ENCODE results near the gene COG3. TPM values are rescaled to one million over a fixed set of nuclear protein-coding genes. Genes with fewer than 3 reads are reported as not detected.

The COG3 gene
- total RNA-seq, 4 donors from 2014 or later = 10.4 to 20.3 (median 17.8) TPM

DNA sequence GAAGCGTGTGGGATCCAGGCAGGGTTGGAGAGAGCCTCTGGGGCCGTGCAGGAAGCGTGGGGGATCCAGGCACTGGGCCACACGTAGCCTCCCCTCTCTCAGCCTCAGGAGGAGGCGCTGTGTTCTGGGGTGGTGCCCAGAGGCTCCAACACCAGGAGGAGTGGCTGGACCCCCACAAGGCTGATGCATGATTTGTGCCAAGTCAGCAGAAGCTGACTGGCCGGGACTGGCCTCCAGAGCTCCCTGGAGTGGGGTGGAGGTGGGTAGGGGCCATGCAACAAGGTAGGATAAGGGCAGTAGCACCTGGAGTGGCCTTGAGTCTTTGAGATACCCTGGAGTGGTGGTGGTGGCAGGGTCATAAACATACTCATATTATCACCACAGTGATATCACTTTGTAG, 75.5 kb downstream of the COG3 start:
- intact Hi-C loops (cut with DNase I; ENCODE audit: low total_unique reads) (no loop called here), in situ Hi-C loops (cut with MboI; ENCODE audit: low sequenced_read_pairs in 4 of 4) (no loop called here)
- no peak overlapping the region for H3K27ac ChIP-seq
- DNase-seq = no peak
- no peak for TF ChIP-seq CTCF (IDR thresholded peaks at IDR 0.05 in 4 of 5, conservative IDR thresholded peaks at IDR 0.05 in 1 of 5)
- no peak for TF ChIP-seq POLR2A (IDR thresholded peaks at IDR 0.05)
- no peaks in the 10 kb centered on the region for H3K9me3 ChIP-seq
- no peak for ATAC-seq
- H3K36me3 ChIP-seq = peaks cover 3 to 9% of the 10 kb centered on the region in 2 donors
- H3K4me3 ChIP-seq = no peak overlapping the region
- no peaks in the 10 kb centered on the region for H3K4me1 ChIP-seq
- no peaks in the 10 kb centered on the region for H3K27me3 ChIP-seq

- no peak for DNase-seq
- ATAC-seq = no peak
- in situ Hi-C loops (cut with MboI; ENCODE audit: low sequenced_read_pairs in 4 of 4) = no loop called here
- H3K27me3 ChIP-seq = no peaks in the 10 kb centered on the region
- peaks cover 2 to 3% of the 10 kb centered on the region in 2 donors for H3K36me3 ChIP-seq
- no peaks in the 10 kb centered on the region for H3K9me3 ChIP-seq
- H3K4me3 ChIP-seq = no peak overlapping the region
- intact Hi-C loops (cut with DNase I; ENCODE audit: low total_unique reads) = no loop called here
- no peaks in the 10 kb centered on the region for H3K4me1 ChIP-seq
- H3K27ac ChIP-seq = no peak overlapping the region
- TF ChIP-seq POLR2A (IDR thresholded peaks at IDR 0.05) (no peak), CTCF (IDR thresholded peaks at IDR 0.05 in 4 of 5, conservative IDR thresholded peaks at IDR 0.05 in 1 of 5) (no peak)
Measured at GRCh38 chr13:45540864-45541263, 76.1 kb downstream of the COG3 start.

GRCh38 chr13:45541806-45542205, 77.1 kb downstream of the COG3 start:
- TF ChIP-seq CTCF (IDR thresholded peaks at IDR 0.05 in 4 of 5, conservative IDR thresholded peaks at IDR 0.05 in 1 of 5) = no peak
- no peak for TF ChIP-seq POLR2A (IDR thresholded peaks at IDR 0.05)
- Histone ChIP-seq H3K27me3 (no peaks in the 10 kb centered on the region), H3K4me3 (no peak overlapping the region), H3K4me1 (no peaks in the 10 kb centered on the region), H3K9me3 (no peaks in the 10 kb centered on the region), H3K36me3 (no peaks in the 10 kb centered on the region), H3K27ac (no peak overlapping the region)
- in situ Hi-C loops (cut with MboI; ENCODE audit: low sequenced_read_pairs in 4 of 4) = no loop called here
- no peak for ATAC-seq
- no peak for DNase-seq
- intact Hi-C loops (cut with DNase I; ENCODE audit: low total_unique reads) = no loop called here

DNA sequence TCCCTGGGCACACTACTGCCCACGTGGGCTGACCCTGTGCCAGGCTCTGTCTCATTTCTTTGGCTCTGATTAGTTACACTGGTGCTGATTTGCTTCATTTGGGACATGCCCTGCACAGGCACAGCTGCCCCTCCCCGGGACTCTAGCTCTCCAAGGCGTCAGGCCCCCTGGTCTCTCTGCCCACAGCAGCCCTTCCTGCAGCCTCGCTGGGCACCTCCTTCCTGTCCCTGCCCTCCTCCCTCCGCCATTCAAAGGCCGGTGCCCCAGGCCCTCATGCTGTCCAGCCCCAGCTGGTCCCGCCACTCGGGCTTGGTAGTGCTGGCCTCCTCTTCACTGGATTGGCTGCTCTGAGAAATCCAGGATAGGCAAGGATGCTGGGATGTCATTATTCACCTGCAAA, 77.7 kb downstream of the COG3 start:
- in situ Hi-C loops (cut with MboI; ENCODE audit: low sequenced_read_pairs in 4 of 4) (no loop called here), intact Hi-C loops (cut with DNase I; ENCODE audit: low total_unique reads) (no loop called here)
- no peaks in the 10 kb centered on the region for H3K4me1 ChIP-seq
- TF ChIP-seq POLR2A (IDR thresholded peaks at IDR 0.05) = no peak
- no peak for TF ChIP-seq CTCF (IDR thresholded peaks at IDR 0.05 in 4 of 5, conservative IDR thresholded peaks at IDR 0.05 in 1 of 5)
- H3K36me3 ChIP-seq = no peaks in the 10 kb centered on the region
- DNase-seq = no peak
- no peaks in the 10 kb centered on the region for H3K27me3 ChIP-seq
- no peak for ATAC-seq
- no peak overlapping the region for H3K4me3 ChIP-seq
- no peak overlapping the region for H3K27ac ChIP-seq
- H3K9me3 ChIP-seq = no peaks in the 10 kb centered on the region

DNA sequence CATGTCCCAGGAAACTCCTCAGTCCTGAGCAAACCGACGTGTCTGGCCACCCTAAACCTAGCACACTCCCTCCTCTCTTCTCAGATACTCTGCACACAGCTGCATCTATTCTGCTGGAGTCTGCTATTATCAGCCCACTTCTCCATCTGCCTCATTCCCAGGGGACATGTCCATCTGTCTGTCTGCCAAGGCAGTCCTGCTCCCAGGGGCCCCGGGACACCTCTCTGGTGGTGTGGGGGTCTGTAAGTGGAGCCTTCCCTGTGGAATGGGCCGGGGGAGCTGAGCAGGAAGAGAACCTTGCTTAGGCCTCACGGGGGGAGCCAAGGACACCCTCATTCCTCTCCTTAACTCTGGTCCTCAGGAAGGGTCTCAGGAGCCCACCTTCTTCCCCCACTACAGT, 78.1 kb downstream of the COG3 start:
- no peaks in the 10 kb centered on the region for H3K36me3 ChIP-seq
- in situ Hi-C loops (cut with MboI; ENCODE audit: low sequenced_read_pairs in 4 of 4) (no loop called here), intact Hi-C loops (cut with DNase I; ENCODE audit: low total_unique reads) (no loop called here)
- TF ChIP-seq POLR2A (IDR thresholded peaks at IDR 0.05) (no peak), CTCF (IDR thresholded peaks at IDR 0.05 in 4 of 5, conservative IDR thresholded peaks at IDR 0.05 in 1 of 5) (no peak)
- no peak overlapping the region for H3K4me3 ChIP-seq
- H3K27me3 ChIP-seq = no peaks in the 10 kb centered on the region
- DNase-seq (no peak), ATAC-seq (no peak)
- H3K27ac ChIP-seq = no peak overlapping the region
- no peaks in the 10 kb centered on the region for H3K4me1 ChIP-seq
- no peaks in the 10 kb centered on the region for H3K9me3 ChIP-seq

Data from gastrocnemius medialis (tissue), 4 donors.